Measurements from ENCODE around the gene MEF2B. TPM values are rescaled to one million over a fixed set of nuclear protein-coding genes. Genes with fewer than 3 reads are reported as not detected.
A peak's percentile ranks its signal among the peaks of the same experiment; 100 is the strongest.

The MEF2B gene
- total and polyA plus RNA-seq, 2 experiments from 2014 or later = 7.4 to 8.3 TPM

DNA sequence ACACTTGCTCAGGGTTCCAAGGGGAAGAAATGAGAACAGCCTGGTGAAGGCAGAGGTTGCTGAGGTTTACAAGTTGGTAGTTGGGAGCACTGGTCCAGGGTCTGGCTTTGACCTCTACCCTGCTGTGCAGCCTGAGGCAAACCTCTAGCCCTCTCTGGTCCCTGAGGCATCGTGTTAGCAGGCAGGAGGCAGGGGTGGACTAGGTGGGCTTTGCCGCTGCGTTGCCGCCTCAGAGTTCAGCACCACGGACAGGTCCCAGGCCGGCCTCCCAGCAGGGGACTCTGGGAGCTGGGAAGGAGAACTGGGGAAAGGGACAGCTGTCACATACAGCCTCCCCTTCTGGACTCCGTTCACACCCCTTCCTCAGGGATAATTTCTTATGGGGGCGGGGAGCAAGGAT is 44.8 kb upstream of the MEF2B start:
- Mint-ChIP-seq H3K36me3 (ENCODE audit: low read depth) (no peaks in the 10 kb centered on the region), H3K4me1 (peaks cover 12% of the 10 kb centered on the region), H3K27ac (no peak overlapping the region), H3K27me3 (ENCODE audit: insufficient read depth, low read depth, poor library complexity) (peaks cover 46% of the 10 kb centered on the region), H3K9me3 (no peaks in the 10 kb centered on the region), H3K4me3 (no peak overlapping the region)
- Histone ChIP-seq H3K9me2 (ENCODE audit: insufficient read depth) (no peaks in the 10 kb centered on the region), H4K20me1 (replicated peaks; ENCODE audit: insufficient read depth) (peaks cover 3% of the 10 kb centered on the region; the same call in 1 of the 2 replicates), H3K36me3 (ENCODE audit: insufficient read depth) (no peaks in the 10 kb centered on the region), H3K4me2 (no peak overlapping the region), H3K27me3 (ENCODE audit: insufficient read depth) (peaks cover 50% of the 10 kb centered on the region), H3K4me1 (ENCODE audit: insufficient read depth) (peaks cover 3% of the 10 kb centered on the region; the same call in 1 of the 2 replicates), H3K4me3 (no peak overlapping the region), H3K27ac (ENCODE audit: low read depth) (no peak overlapping the region), H2AFZ (no peak overlapping the region), H3K79me2 (replicated peaks; ENCODE audit: insufficient read depth) (no peaks in the 10 kb centered on the region), H3F3A (replicated peaks; ENCODE audit: low read depth) (no peaks in the 10 kb centered on the region)
- DNase-seq (ENCODE audit: low spot score) (peak; percentile 85), ATAC-seq (peak; percentile 69)
- no peak for TF ChIP-seq CTCF (conservative IDR thresholded peaks at IDR 0.05; ENCODE audit: low read depth in 2 of 2)
- TF ChIP-seq REST (IDR thresholded peaks at IDR 0.05; ENCODE audit: unreplicated experiment) = peak; percentile 98
- no peak for TF ChIP-seq ZNF114 (CRISPR knock-in tag; IDR thresholded peaks at IDR 0.05)

GRCh38 chr19:19214159-19214490 is 44.1 kb upstream of the MEF2B start:
- Histone ChIP-seq H3K27ac (ENCODE audit: low read depth) (no peak overlapping the region), H3K79me2 (replicated peaks; ENCODE audit: insufficient read depth) (no peaks in the 10 kb centered on the region), H3K27me3 (ENCODE audit: insufficient read depth) (peaks cover 57% of the 10 kb centered on the region), H3K4me1 (ENCODE audit: insufficient read depth) (peaks cover 3% of the 10 kb centered on the region; the same call in 1 of the 2 replicates), H2AFZ (no peak overlapping the region), H3F3A (replicated peaks; ENCODE audit: low read depth) (no peaks in the 10 kb centered on the region), H3K4me2 (peak overlapping the region; percentile 20; the same call in 1 of the 2 replicates), H3K36me3 (ENCODE audit: insufficient read depth) (no peaks in the 10 kb centered on the region), H3K9me2 (ENCODE audit: insufficient read depth) (no peaks in the 10 kb centered on the region), H3K4me3 (no peak overlapping the region), H4K20me1 (replicated peaks; ENCODE audit: insufficient read depth) (peaks cover 3% of the 10 kb centered on the region; the same call in 1 of the 2 replicates)
- peak; percentile 68 for DNase-seq (ENCODE audit: low spot score)
- H3K4me3 Mint-ChIP-seq = peak overlapping the region; percentile 2; the same call in 2 of the 3 replicates
- no peak overlapping the region for H3K27ac Mint-ChIP-seq
- no peaks in the 10 kb centered on the region for H3K36me3 Mint-ChIP-seq (ENCODE audit: low read depth)
- H3K9me3 Mint-ChIP-seq = no peaks in the 10 kb centered on the region
- peaks cover 12% of the 10 kb centered on the region for H3K4me1 Mint-ChIP-seq
- peaks cover 52% of the 10 kb centered on the region for H3K27me3 Mint-ChIP-seq (ENCODE audit: insufficient read depth, low read depth, poor library complexity)
- ATAC-seq = peak; percentile 50
- TF ChIP-seq ZNF331 (CRISPR knock-in tag; IDR thresholded peaks at IDR 0.05; ENCODE audit: low read depth) (no peak), CREB1 (CRISPR knock-in tag; IDR thresholded peaks at IDR 0.05; ENCODE audit: low read depth) (no peak), ZNF114 (CRISPR knock-in tag; IDR thresholded peaks at IDR 0.05) (no peak), JUNB (IDR thresholded peaks at IDR 0.05; ENCODE audit: unreplicated experiment) (no peak), POLR2AphosphoS5 (IDR thresholded peaks at IDR 0.05; ENCODE audit: low read depth) (no peak), EZH2phosphoT487 (IDR thresholded peaks at IDR 0.05; ENCODE audit: unreplicated experiment) (no peak), CTCF (conservative IDR thresholded peaks at IDR 0.05; ENCODE audit: low read depth in 2 of 2) (no peak)
- TF ChIP-seq, protein P1, sequence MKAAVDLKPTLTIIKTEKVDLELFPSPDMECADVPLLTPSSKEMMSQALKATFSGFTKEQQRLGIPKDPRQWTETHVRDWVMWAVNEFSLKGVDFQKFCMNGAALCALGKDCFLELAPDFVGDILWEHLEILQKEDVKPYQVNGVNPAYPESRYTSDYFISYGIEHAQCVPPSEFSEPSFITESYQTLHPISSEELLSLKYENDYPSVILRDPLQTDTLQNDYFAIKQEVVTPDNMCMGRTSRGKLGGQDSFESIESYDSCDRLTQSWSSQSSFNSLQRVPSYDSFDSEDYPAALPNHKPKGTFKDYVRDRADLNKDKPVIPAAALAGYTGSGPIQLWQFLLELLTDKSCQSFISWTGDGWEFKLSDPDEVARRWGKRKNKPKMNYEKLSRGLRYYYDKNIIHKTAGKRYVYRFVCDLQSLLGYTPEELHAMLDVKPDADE (IDR thresholded peaks at IDR 0.05) = no peak
